Kidney epithelial cell (primary cell): Measurements from ENCODE around the gene BCAS3. TPM values are rescaled to one million over a fixed set of nuclear protein-coding genes. Genes with fewer than 3 reads are reported as not detected.
"Not testable (repeated sequence)": the region's sequence is repeated elsewhere in the genome, so short reads cannot be mapped to it uniquely, and the experiment has no call there.

ENCODE experiments used
- DNase-seq: peaks from one replicate; pipeline ENCODE4 v3.0.0-alpha.2; 2010; ENCODE audit warnings: low read depth
- H3K27me3 ChIP-seq: 2 replicates; pipeline ENCODE4 v1.6.0; 2011; ENCODE audit warnings: low read length; ENCODE audit not compliant: control insufficient read depth, insufficient read depth
- H3K36me3 ChIP-seq: 2 replicates; pipeline ENCODE4 v1.5.1; 2011; ENCODE audit warnings: low read length; ENCODE audit not compliant: control insufficient read depth, insufficient read depth
- H3K4me3 ChIP-seq: 2 replicates; pipeline ENCODE4 v1.5.1; 2011; ENCODE audit warnings: low read depth, mild to moderate bottlenecking, control low read depth, low read length
- total RNA-seq: library from RNA; depleted of rRNA; stranded (reverse); fragments of >200 nt; gene quantifications from 2 replicates; pipeline ENCODE4 v1.2.3, GENCODE V29; 2015
- TF ChIP-seq, protein P1 (sequence below): IDR thresholded peaks from 2 replicates; pipeline ENCODE4 v1.5.1; 2011; ENCODE audit warnings: mild to moderate bottlenecking, moderate library complexity, low read length, control low read depth, inconsistent platforms; ENCODE audit not compliant: insufficient read depth, poor library complexity, severe bottlenecking

Gene BCAS3
- total RNA-seq, 1 donor from 2014 or later: 26.7 TPM

DNA sequence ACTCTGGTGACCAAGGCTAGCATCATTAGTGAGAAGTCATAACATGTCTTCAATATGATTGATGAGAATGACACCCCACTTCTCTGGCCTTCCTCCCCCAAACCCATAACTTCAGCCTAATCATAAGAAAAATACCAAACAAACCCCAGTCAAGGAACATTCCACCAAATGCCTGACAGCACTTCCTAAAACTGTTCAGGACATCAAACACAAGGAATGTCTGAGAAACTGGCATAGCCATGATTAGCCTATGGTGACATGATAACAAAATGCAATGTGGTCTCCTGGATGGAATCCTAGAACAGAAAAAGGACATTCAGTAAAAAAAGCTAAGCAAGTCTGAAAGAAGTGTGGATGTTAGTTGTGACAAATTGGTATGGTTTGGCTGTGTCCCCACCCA lies 749.9 kb downstream of the BCAS3 start:
- H3K27me3 ChIP-seq: peaks cover 2% of the 10 kb centered on the region
- H3K36me3 ChIP-seq: no peaks in the 10 kb centered on the region
- no peak overlapping the region for H3K4me3 ChIP-seq
- TF ChIP-seq, protein P1, sequence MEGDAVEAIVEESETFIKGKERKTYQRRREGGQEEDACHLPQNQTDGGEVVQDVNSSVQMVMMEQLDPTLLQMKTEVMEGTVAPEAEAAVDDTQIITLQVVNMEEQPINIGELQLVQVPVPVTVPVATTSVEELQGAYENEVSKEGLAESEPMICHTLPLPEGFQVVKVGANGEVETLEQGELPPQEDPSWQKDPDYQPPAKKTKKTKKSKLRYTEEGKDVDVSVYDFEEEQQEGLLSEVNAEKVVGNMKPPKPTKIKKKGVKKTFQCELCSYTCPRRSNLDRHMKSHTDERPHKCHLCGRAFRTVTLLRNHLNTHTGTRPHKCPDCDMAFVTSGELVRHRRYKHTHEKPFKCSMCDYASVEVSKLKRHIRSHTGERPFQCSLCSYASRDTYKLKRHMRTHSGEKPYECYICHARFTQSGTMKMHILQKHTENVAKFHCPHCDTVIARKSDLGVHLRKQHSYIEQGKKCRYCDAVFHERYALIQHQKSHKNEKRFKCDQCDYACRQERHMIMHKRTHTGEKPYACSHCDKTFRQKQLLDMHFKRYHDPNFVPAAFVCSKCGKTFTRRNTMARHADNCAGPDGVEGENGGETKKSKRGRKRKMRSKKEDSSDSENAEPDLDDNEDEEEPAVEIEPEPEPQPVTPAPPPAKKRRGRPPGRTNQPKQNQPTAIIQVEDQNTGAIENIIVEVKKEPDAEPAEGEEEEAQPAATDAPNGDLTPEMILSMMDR: no peak
- no peak for DNase-seq

- TF ChIP-seq, protein P1: no peak
- H3K4me3 ChIP-seq: no peak overlapping the region
- no peaks in the 10 kb centered on the region for H3K36me3 ChIP-seq
- no peaks in the 10 kb centered on the region for H3K27me3 ChIP-seq
- no peak for DNase-seq
Measured at GRCh38 chr17:61429274-61429673, 751.6 kb downstream of the BCAS3 start.

DNA sequence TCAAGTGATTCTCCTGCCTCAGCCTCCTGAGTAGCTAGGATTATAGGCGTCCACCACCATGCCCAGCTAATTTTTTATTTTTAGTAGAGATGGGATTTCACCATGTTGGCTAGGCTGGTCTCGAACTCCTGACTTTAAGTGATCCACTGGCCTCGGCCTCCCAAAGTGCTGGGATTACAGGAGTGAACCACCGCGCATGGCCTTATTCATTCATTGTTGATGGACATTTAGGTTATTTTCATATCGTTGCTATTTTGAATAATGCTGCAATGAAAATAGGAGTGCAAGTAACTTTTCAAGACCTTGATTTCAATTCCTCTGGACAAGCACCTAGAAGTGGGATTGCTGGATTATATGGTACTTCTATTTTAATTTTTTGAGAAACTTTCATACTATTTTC lies 752.2 kb downstream of the BCAS3 start:
- H3K4me3 ChIP-seq, H3K27me3 ChIP-seq, H3K36me3 ChIP-seq, DNase-seq: not testable (repeated sequence)

GRCh38 chr17:61431594-61432311 lies 754.1 kb downstream of the BCAS3 start:
- TF ChIP-seq, protein P1: no peak
- no peak for DNase-seq
- Histone ChIP-seq H3K27me3 (no peaks in the 10 kb centered on the region), H3K4me3 (no peak overlapping the region), H3K36me3 (no peaks in the 10 kb centered on the region)

- TF ChIP-seq, protein P1: no peak
Measured at GRCh38 chr17:61436273-61436672, 758.6 kb downstream of the BCAS3 start.

DNA sequence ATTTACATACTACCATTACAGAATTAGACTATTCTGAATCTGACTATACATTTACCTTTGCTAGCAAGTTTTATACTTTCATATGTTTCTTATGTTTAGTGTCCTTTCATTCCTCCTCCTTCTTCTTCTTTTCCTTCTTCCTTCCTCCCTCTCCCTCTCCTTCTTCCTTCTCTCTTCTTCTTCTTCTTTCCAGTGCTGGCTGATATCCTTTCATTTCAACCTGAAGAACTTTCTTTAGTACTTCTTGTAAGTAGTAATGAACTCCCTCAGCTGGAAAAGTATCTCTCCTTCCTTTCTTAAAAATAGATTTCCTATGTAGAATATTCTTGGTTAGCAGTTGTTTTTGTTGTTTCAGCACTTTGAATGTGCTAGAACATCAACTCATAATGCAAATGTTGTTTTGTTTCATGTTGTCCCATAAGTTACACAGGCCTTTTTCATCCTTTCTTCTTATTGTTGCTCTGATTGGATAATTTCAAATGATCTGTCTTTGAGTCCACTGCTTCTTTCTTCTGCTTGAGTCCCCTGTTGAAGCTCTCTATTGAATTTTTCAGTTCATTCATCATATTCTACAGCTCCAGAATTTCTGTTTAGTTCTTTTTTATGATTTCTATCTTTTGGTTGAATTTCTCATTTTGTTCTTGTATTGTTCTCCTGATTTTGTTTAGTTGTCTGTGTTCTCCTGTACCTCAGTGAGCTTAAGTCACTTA lies 759.5 kb downstream of the BCAS3 start:
- TF ChIP-seq, protein P1: no peak
- Histone ChIP-seq H3K27me3 (peaks cover 3% of the 10 kb centered on the region), H3K36me3 (no peaks in the 10 kb centered on the region), H3K4me3 (no peak overlapping the region)
- no peak for DNase-seq

More at GRCh38 chr17:61436273-61436672, 758.6 kb downstream of the BCAS3 start:
- Histone ChIP-seq H3K27me3 (peaks cover 3% of the 10 kb centered on the region), H3K36me3 (no peaks in the 10 kb centered on the region), H3K4me3 (no peak overlapping the region)
- DNase-seq: no peak
